Brain pericyte (primary cell): ENCODE data around the gene OR2C1.

Source experiments
- DNase-seq: peaks from one replicate; pipeline ENCODE4 v3.0.0-alpha.2; 2012; ENCODE audit warnings: low read depth, low spot score

The OR2C1 gene

DNA sequence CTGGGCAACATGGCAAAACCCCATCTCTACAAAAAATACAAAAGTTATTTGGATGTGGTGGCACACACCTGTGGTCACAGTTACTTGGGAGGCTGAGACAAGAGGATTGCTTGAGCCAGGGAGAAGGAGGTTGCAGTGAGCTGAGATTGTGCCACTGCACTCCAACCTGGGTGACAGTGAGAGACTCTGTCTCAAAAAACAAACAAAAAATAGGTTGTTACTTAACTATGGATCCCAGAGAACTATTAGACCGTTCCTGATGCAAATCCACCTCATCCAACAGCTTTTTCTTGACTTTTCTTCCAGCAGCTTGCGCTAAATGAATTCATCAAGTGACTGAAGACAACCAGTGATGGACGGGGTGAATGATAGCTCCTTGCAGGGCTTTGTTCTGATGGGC, at the start of gene OR2C1:
OR2C1 (plus strand) TSS at position 301 of the 400 bp plus-strand sequence; CDS start at position 353, 52 bp downstream.
- no peak for DNase-seq

DNA sequence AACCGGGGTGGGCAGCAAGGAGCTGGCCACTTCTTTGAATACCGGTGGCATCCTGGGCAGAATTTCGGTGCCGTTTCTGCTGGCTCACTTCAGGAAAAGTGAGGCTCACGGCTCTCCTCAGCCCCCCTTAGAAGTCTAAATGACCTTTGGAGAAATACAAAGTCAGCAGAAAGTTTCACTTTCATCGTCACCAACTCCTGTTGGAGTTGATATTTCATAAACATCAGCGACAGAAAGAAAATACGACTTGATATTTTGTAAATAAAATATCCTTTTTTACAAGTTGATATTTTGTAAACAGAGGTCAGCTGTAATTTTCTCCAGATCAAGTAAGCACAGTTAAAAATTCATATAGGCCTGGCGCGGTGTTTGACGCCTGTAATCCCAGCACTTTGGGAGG, 49.6 kb upstream of the OR2C1 start:
- no peak for DNase-seq

- no peak for DNase-seq
These were observed 44.2 kb upstream of the OR2C1 start for GRCh38 chr16:3311496-3311895.

GRCh38 chr16:3317315-3317999, 38.2 kb upstream of the OR2C1 start:
- no peak for DNase-seq

GRCh38 chr16:3321816-3322215, 33.9 kb upstream of the OR2C1 start:
- no peak for DNase-seq

DNA sequence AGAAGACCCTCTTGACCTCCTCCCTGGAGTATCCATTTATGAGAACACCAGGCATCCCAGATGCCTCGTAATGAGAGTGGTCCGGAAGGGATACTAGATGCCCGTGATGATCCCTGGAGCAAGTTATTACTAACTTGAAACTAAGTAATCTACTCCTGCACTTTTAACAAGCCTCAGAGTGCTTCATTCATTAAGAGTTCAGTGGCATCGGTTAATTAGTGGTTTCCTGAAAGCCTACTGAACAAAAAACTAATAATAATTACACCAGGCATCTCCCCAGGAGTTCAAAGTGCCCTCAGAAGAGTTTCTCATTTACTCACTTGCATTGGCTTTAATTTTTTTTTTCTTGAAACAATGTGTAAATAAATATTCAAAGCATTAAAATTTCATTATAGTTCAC, 28.2 kb upstream of the OR2C1 start:
- no peak for DNase-seq

- no peak for DNase-seq
These were observed 27.6 kb upstream of the OR2C1 start for GRCh38 chr16:3328104-3328503.

DNA sequence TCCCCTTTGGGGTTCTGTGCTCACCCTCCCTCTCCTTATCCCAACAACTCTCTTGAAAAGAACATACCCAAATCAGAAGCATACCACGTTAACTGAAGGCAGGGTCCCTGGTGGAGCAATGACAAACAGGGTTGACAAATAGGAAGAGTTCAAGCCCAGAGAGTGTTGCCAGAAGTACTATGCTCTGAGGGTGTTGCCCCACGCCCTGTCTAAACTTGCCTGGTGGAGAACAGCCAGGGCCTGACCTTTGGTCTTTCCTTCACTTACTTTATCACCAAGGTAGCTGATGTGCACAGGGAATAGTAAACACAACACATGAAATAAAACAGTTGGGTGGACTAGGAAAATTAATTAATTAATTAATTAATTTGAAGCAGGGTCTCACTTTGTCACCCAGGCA, 27.0 kb upstream of the OR2C1 start:
- no peak for DNase-seq

DNA sequence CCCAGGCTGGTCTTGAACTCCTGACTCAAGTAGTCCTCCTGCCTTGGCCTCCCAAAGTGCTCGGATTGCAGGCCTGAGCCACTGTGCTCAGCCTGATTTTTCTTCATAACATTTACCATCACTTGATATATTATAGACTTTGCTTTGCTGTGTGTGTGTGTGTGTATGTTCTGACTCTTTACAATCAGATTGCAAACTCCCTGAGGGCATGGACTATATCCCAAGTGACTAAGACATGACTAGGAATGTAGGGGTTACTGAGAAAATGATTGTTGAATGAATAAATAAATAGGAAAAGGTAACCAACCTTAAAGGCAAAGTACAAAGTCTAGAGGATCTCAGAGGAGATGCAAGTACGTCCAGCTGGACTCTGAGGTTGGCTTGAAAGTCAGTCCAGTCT, 9.6 kb upstream of the OR2C1 start:
- DNase-seq = no peak

DNA sequence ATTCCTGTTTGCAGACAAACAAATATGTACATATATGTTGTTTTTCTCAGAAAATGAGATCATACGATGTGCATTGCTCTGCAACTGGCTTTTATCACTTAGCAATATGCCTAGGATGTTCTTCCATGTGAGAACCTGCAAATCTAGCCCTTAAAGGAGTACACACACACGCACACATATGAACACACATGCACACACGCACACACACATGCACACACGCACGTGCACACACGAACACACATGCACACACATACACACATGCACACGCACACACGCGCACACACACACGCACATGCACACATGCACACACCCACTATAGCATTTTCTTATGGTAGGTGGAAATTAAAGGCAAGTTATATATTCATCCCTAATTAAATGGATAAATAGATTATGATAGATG, 8.1 kb upstream of the OR2C1 start:
- DNase-seq = no peak

DNA sequence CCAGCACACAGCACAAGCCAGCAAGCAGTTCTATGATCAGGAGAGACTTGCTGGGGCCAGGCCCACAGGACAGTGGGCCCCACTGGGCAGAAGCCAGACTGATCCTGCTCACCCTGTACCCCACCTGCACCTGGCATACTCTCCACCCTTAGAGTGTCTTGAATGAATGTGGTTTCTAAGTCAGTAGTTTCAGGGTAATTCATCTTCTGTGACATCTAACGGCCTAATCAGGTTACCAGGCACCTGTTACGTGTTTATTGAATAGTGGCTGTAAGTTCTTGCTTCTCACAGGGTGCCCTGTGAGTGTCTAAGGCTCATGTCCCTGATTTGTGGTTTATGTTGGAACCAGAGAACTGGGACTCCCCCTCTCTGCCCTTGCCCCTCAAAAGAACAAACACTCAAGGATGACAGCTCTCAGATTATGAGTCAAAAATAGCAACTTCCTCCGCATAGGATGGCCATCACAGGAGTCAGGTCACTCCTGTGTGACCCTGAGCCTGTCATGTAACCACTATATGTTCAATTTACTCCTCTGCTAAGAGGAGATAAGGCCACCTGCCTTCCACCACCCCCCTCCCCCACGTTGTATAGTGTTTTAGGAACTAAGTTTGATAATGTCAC, 7.0 kb upstream of the OR2C1 start:
- no peak for DNase-seq

GRCh38 chr16:3349175-3349574, 6.5 kb upstream of the OR2C1 start:
- DNase-seq = no peak

DNA sequence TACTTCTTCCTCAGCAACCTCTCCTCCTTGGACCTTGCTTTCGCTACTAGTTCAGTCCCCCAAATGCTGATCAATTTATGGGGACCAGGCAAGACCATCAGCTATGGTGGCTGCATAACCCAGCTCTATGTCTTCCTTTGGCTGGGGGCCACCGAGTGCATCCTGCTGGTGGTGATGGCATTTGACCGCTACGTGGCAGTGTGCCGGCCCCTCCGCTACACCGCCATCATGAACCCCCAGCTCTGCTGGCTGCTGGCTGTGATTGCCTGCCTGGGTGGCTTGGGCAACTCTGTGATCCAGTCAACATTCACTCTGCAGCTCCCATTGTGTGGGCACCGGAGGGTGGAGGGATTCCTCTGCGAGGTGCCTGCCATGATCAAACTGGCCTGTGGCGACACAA, 429 bp downstream of the OR2C1 start:
- DNase-seq = no peak

DNA sequence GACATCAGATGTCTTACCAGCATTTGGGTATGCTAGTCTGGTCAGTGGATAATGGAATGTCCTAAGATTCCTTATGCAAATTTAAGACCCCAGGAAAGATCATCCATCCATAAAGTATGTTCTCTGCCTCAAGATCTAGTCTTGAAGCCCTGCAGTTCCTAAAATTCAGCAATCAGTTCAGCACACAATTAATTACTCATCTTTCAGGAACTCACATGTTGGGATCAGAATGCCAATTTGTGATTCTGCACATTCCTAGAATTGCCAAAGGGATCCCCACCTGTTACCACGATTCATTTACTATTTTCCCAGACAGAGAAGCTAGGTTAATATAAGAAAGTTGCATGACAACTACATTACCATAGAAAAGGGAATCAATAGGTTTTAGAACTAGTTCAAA, 3.2 kb downstream of the OR2C1 start:
- DNase-seq = no peak

GRCh38 chr16:3362931-3363330, 7.2 kb downstream of the OR2C1 start:
- no peak for DNase-seq

DNA sequence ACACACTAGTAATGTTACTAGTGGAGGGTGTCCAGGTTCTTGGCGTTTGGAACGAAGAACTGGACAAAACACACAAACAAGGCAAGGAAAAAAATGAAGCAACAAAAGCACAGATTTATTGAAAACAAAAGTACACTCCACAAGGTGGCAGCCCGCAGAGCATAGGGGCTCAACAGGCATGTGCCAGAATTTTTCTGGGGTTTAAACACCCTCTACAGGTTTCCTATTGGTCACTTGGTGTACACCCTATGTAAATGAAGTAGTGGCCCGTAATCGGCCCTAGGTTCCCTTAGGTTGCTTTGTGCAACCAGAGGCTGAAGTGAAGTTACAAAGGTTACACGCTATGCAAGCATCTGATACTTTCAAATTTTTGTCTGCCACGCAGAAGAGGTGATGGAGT, 8.1 kb downstream of the OR2C1 start:
- DNase-seq = no peak

DNA sequence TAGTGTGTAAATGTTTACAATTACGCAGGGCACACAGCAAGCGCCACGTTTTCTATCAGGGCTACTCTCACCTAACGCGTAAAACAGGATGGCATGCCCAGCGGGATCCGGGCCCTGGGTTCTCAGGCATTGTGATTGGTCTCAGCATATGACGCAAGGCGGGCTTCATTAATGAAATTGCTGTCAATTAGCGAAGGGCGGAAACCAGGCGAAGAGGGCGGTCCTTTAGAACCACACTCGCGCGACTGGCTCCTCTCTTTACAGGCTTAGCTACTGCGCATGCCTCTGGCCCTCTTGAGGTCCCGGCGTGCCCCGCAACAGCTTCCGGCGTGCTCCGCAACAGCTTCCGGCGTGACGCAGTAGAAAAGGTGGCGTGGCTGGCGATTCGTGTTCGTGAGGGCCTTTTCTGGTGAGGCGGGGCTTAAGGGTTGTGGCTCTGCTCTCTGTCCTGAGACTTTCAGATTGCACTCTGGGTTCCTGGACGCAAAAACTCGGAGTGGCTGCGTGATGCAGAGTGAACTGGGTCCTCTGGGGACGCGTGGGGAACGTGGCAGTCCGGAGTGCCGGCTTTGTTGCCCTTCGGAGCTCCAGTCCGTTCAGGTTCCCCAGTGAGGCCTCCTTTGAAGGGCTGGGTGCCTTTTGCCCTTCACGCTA, 9.2 kb downstream of the OR2C1 start:
- peak; percentile 78 for DNase-seq

DNA sequence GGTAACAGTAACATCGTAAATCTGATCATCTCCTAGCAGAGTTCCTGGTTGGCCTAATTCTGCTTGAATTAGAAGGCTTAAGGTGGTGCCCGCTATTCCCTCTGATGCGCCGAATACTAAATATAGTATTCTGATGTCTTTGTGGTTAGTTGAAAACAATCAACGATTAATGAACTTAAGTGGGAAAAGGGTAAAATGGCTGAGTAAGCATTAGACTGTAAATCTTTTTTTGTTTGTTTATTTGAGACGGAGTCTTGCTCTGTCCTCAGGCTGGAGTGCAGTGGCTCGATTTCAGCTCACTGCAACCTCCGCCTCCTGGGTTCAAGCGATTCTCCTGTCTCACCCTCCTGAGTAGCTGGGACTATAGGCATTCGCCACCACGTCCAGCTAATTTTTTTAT, 13.4 kb downstream of the OR2C1 start:
- no peak for DNase-seq

DNA sequence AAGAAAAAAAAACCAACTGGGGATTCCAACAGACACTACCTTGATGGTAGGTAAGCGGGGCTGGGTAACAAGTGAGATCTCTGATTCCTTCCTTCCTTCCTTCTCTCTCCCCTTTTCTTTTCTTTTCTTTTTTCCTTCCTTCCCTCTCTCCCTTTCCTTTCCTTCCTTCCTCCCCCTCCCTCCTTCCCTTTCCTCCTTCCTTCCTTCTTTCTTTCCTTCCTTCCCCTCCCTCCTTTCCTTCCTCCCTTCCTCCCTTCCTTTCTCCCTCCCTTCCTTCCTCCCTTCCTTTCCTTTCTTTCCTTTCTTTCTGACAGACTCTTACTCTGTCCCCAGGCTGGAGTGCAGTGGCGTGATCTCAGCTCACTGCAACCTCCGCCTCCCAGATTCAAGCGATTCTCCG, 20.0 kb downstream of the OR2C1 start:
- DNase-seq = no peak

GRCh38 chr16:3377917-3378316, 22.2 kb downstream of the OR2C1 start:
- no peak for DNase-seq

DNA sequence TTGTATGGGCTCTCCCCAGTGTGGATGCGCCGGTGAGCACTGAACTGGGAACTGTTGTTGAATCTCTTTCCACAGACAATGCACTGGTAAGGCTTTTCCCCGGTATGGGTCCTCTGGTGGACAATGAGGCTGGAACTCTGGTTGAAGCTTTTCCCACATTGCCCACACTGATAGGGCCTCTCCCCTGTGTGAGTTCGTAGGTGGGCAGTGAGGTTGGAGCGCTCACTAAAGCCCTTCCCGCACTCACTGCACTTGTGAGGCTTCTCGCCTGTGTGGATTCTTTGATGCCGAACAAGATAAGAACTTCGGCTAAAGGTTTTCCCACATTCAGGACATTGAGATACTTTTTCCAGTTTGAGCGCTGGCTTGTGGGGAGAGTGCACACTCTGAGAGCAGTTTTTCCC, 27.4 kb downstream of the OR2C1 start:
- DNase-seq = no peak

DNA sequence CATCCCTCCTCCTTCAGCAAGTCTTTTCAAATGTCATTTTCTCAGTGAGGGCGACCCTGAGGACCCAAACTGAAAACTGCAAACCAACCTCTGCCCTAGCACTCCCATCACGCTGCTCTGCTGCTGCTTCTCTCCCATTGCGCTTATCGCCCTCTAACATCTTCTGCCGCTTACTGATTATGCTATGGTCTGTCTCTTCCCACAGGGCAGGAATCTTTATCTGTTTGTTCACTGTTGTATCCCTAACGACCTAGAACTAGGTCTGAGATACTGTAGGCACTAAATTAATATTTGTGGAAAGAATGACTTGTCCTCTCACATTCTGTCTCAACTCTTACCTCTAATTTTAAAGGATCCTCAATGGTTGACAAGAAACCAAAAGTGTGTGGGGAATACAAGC, 32.6 kb downstream of the OR2C1 start:
- DNase-seq = no peak

GRCh38 chr16:3389663-3390338, 34.1 kb downstream of the OR2C1 start:
- no peak for DNase-seq
